ENCODE data around the gene TRAPPC11.
"Not testable (repeated sequence)": the region's sequence is repeated elsewhere in the genome, so short reads cannot be mapped to it uniquely, and the experiment has no call there.

The TRAPPC11 gene

DNA sequence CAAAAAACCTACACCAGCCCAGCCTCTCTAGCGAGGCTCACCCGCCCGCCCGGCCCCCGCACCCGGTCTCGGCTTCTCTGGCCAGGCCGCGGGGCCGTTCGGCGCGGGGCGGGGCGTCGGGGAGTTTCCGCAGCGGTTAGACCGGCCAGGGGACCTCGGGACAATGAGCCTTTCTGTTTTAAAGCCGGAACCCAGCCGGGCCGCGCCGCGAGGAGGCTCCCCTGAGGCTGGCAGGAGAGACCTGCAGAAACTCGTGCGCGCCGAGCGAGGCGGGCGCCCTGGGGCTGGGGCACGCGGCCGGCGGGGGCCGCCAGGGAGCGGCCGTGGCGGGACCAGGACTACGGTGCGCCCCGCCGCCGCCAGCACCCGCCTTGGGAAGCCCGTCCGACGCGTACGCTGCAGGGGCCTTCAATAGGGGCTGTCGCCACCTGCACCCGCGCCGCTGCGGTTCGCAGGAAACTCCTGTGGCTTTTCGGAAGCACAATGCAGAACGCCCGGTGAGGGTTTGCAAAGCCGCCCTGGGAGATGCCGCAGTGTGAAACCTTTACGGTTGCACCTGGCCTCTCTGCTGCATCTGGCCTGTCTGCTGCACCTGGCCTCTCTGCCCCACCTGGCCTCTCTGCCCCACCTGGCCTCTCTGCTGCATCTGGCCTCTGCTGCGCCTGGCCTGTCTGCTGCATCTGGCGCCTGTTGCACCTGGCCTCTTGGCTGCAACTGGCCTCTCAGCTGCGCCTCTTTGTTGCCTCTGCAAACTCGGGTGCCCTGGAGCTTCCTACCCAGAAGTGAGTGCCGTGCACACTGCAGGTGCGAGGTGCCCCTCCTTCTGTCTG lies 63.9 kb downstream of the TRAPPC11 start:
- peak overlapping the region; percentile 32 for H3K4me3 ChIP-seq (ENCODE audit: severe bottlenecking)
- TF ChIP-seq, protein P1, sequence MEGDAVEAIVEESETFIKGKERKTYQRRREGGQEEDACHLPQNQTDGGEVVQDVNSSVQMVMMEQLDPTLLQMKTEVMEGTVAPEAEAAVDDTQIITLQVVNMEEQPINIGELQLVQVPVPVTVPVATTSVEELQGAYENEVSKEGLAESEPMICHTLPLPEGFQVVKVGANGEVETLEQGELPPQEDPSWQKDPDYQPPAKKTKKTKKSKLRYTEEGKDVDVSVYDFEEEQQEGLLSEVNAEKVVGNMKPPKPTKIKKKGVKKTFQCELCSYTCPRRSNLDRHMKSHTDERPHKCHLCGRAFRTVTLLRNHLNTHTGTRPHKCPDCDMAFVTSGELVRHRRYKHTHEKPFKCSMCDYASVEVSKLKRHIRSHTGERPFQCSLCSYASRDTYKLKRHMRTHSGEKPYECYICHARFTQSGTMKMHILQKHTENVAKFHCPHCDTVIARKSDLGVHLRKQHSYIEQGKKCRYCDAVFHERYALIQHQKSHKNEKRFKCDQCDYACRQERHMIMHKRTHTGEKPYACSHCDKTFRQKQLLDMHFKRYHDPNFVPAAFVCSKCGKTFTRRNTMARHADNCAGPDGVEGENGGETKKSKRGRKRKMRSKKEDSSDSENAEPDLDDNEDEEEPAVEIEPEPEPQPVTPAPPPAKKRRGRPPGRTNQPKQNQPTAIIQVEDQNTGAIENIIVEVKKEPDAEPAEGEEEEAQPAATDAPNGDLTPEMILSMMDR (IDR thresholded peaks at IDR 0.05; ENCODE audit: poor library complexity, severe bottlenecking): peak; percentile 37
- no peaks in the 10 kb centered on the region for H3K9me3 ChIP-seq (ENCODE audit: severe bottlenecking)
- H3K27ac ChIP-seq (ENCODE audit: poor library complexity, severe bottlenecking): no peak overlapping the region
- no peak for DNase-seq (ENCODE audit: low spot score)
- H3K4me1 ChIP-seq (ENCODE audit: insufficient read depth, poor library complexity, severe bottlenecking): no peaks in the 10 kb centered on the region
- H3K27me3 ChIP-seq (ENCODE audit: insufficient read depth, poor library complexity, severe bottlenecking): no peaks in the 10 kb centered on the region
- peak; percentile 81 for ATAC-seq (ENCODE audit: low read depth)
- no peaks in the 10 kb centered on the region for H3K36me3 ChIP-seq (ENCODE audit: low read depth)

- DNase-seq (ENCODE audit: low spot score) (no peak), ATAC-seq (ENCODE audit: low read depth) (no peak)
- H3K9me3 ChIP-seq (ENCODE audit: severe bottlenecking): no peaks in the 10 kb centered on the region
- H3K4me1 ChIP-seq (ENCODE audit: insufficient read depth, poor library complexity, severe bottlenecking): no peaks in the 10 kb centered on the region
- H3K4me3 ChIP-seq (ENCODE audit: severe bottlenecking): no peak overlapping the region
- TF ChIP-seq, protein P1 (IDR thresholded peaks at IDR 0.05; ENCODE audit: poor library complexity, severe bottlenecking): no peak
- no peaks in the 10 kb centered on the region for H3K27me3 ChIP-seq (ENCODE audit: insufficient read depth, poor library complexity, severe bottlenecking)
- H3K27ac ChIP-seq (ENCODE audit: poor library complexity, severe bottlenecking): no peak overlapping the region
- no peaks in the 10 kb centered on the region for H3K36me3 ChIP-seq (ENCODE audit: low read depth)
Measured at GRCh38 chr4:183723561-183724228, 64.6 kb downstream of the TRAPPC11 start.

DNA sequence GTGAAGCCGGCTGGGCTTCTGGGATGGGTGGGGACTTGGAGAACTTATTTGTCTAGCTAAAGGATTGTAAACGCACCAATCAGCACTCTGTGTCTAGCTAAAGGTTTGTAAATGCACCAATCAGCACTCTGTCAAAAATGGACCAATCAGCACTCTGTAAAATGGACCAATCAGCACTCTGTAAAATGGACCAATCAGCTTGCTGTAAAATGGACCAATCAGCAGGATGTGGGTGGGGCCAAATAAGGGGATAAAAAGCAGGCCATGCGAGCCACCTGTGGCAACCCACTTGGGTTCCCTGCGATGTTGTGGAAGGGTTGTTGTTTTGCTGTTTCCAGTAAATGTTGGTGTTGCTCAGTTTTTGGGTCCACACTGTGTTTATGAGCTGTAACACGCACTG lies 66.5 kb downstream of the TRAPPC11 start:
- H3K36me3 ChIP-seq (ENCODE audit: low read depth); H3K27ac ChIP-seq (ENCODE audit: poor library complexity, severe bottlenecking); ATAC-seq (ENCODE audit: low read depth); H3K4me1 ChIP-seq (ENCODE audit: insufficient read depth, poor library complexity, severe bottlenecking); DNase-seq (ENCODE audit: low spot score); H3K27me3 ChIP-seq (ENCODE audit: insufficient read depth, poor library complexity, severe bottlenecking); H3K4me3 ChIP-seq (ENCODE audit: severe bottlenecking); H3K9me3 ChIP-seq (ENCODE audit: severe bottlenecking): not testable (repeated sequence)

DNA sequence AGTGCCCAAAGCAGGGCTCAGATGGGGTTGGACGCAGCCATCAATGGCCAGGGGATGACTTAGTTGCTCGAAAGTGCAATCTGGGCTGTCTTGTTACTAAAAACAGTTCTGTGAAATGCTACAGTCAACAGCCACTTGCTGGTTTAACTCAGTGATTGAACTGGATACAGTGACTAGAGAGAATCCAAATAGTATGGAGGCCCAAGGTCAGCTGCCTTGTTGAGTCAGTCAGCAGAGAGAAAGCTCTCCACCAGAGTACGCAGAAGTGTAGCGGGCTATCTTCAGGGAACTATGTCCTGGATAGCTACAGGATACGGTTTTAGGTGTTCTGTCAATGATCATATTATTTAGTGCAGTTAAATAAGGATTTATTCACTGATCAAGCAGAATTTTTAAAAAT lies 68.4 kb downstream of the TRAPPC11 start:
- H3K4me3 ChIP-seq (ENCODE audit: severe bottlenecking): no peak overlapping the region
- ATAC-seq (ENCODE audit: low read depth) (no peak), DNase-seq (ENCODE audit: low spot score) (no peak)
- no peaks in the 10 kb centered on the region for H3K9me3 ChIP-seq (ENCODE audit: severe bottlenecking)
- H3K27me3 ChIP-seq (ENCODE audit: insufficient read depth, poor library complexity, severe bottlenecking): no peaks in the 10 kb centered on the region
- H3K4me1 ChIP-seq (ENCODE audit: insufficient read depth, poor library complexity, severe bottlenecking): peaks cover 5% of the 10 kb centered on the region
- no peak overlapping the region for H3K27ac ChIP-seq (ENCODE audit: poor library complexity, severe bottlenecking)
- H3K36me3 ChIP-seq (ENCODE audit: low read depth): no peaks in the 10 kb centered on the region
- TF ChIP-seq, protein P1 (IDR thresholded peaks at IDR 0.05; ENCODE audit: poor library complexity, severe bottlenecking): no peak

- Histone ChIP-seq H3K4me3 (ENCODE audit: severe bottlenecking) (no peak overlapping the region), H3K27me3 (ENCODE audit: insufficient read depth, poor library complexity, severe bottlenecking) (no peaks in the 10 kb centered on the region), H3K27ac (ENCODE audit: poor library complexity, severe bottlenecking) (no peak overlapping the region), H3K4me1 (ENCODE audit: insufficient read depth, poor library complexity, severe bottlenecking) (peaks cover 5% of the 10 kb centered on the region), H3K36me3 (ENCODE audit: low read depth) (no peaks in the 10 kb centered on the region), H3K9me3 (ENCODE audit: severe bottlenecking) (no peaks in the 10 kb centered on the region)
- no peak for ATAC-seq (ENCODE audit: low read depth)
- DNase-seq (ENCODE audit: low spot score): no peak
- TF ChIP-seq, protein P1 (IDR thresholded peaks at IDR 0.05; ENCODE audit: poor library complexity, severe bottlenecking): no peak
Measured at GRCh38 chr4:183728223-183729068, 69.4 kb downstream of the TRAPPC11 start.

Data from RWPE2 (cell line).